Esophagus (tissue), 2 donors: Measurements from ENCODE around the gene PAX5. TPM values are rescaled to one million over a fixed set of nuclear protein-coding genes. Genes with fewer than 3 reads are reported as not detected.

Experiments
- H3K27ac ChIP-seq, 2 donors: one replicate each; pipeline ENCODE4 v1.5.1; 2013; ENCODE audit warnings: low read depth in 2 of 2, mild to moderate bottlenecking in 2 of 2, inconsistent platforms in 1 of 2, low read length in 1 of 2, moderate library complexity in 1 of 2
- H3K27me3 ChIP-seq, 2 donors: one replicate each; pipeline ENCODE4 v1.6.1; 2013; ENCODE audit warnings: low read length in 2 of 2, control low read depth in 1 of 2, mild to moderate bottlenecking in 1 of 2; ENCODE audit not compliant: insufficient read depth in 2 of 2, control insufficient read depth in 1 of 2
- H3K36me3 ChIP-seq, 2 donors: one replicate each; pipeline ENCODE4 v1.6.1; 2013; ENCODE audit warnings: low read length in 1 of 2; ENCODE audit not compliant: control insufficient read depth in 2 of 2, insufficient read depth in 2 of 2
- H3K4me1 ChIP-seq, 2 donors: one replicate each; pipeline ENCODE4 v1.6.1; 2013; ENCODE audit warnings: low read length in 1 of 2; ENCODE audit not compliant: control insufficient read depth in 2 of 2, insufficient read depth in 2 of 2
- H3K4me3 ChIP-seq, 2 donors: one replicate each; pipeline ENCODE4 v1.5.1; 2013; ENCODE audit warnings: low read length in 2 of 2, mild to moderate bottlenecking in 2 of 2, low read depth in 1 of 2, moderate library complexity in 1 of 2
- H3K9me3 ChIP-seq, 2 donors: one replicate each; pipeline ENCODE4 v1.6.1; 2013; ENCODE audit warnings: mild to moderate bottlenecking in 2 of 2, low read depth in 1 of 2, low read length in 1 of 2, moderate library complexity in 1 of 2; ENCODE audit not compliant: control insufficient read depth in 2 of 2, insufficient read depth in 1 of 2
- WGBS, 2 donors: extraction: QIAGEN DNeasy Blood & Tissue Kit; methylation state at CpG; one replicate each; pipeline ENCODE4 v1.1.7; 2013; 5-methylcytosine and 5-hydroxymethylcytosine counted together
- polyA plus RNA-seq, 2 donors: library from polyadenylated mRNA; stranded (reverse); fragments of 200-250 nt; gene quantifications; one replicate each; pipeline ENCODE4 v1.2.3, GENCODE V29; 2013
- donor health status: healthy with polysubstance abuse.
- donor health status: Bipolar disorder and iron deficiency.

The PAX5 gene
- polyA plus RNA-seq, 2 donors = 0.02 to 0.10 TPM

DNA sequence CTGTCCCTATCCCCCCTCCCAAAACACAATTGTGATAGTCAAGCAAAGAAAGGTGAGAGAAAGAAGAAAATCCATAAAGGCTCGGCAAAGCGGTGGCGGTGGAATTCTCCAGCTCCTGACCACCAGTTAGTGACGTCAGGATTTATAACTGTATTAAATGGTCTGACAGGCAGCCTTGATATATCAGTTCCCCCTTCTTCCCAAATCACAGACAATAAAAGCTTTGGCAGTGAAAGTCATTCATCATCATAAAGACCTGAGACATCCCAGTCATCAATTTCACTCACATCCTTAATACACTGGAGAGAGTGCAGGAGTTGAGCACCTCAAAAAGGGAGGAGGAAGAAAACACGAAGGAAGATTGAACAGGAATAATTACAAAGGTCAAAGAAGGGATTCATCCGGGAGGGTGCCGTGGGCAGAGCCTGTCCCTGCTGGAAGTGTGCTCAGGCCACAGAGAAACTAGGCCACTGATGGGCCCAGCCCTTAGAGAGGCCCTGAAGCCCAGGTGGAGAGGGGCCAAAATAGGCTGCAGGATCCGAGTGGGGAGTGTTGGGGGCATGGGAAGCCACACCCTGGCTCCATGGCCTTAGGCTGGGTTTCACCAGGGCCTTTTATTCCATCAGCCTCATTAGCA lies 131.9 kb downstream of the PAX5 start:
- H3K9me3 ChIP-seq = no peaks in the 10 kb centered on the region
- no peak overlapping the region for H3K4me3 ChIP-seq
- H3K36me3 ChIP-seq = no peaks in the 10 kb centered on the region
- H3K27ac ChIP-seq = no peak overlapping the region
- H3K27me3 ChIP-seq = no peaks in the 10 kb centered on the region
- H3K4me1 ChIP-seq = no peaks in the 10 kb centered on the region
- 65 to 68% methylated on average over 8 of the region's 8 CpGs for WGBS, 2 donors

DNA sequence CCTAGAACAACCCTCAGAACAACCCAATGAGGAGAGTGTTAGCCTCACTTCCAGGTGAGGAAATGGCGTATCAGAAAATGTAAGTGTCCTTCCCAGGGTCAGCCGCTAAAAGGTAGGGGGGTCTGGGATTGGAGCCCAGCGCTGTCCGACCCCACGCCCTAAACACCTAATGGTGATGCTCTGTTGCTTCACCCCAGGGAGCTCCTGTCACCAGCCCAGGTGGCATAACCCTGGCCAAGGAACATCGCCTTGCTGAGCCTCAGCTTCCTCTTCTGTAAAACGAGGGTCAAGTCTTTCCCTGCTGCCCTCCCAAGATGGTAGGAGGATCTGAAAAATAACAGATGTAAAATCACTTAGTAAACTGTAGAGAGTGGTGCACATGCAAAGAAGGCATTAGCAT lies 132.5 kb downstream of the PAX5 start:
- H3K9me3 ChIP-seq = no peaks in the 10 kb centered on the region
- H3K27me3 ChIP-seq = no peaks in the 10 kb centered on the region
- no peaks in the 10 kb centered on the region for H3K4me1 ChIP-seq
- WGBS, 2 donors = 77 to 79% methylated on average over 7 of the region's 7 CpGs
- no peaks in the 10 kb centered on the region for H3K36me3 ChIP-seq
- H3K4me3 ChIP-seq = no peak overlapping the region
- no peak overlapping the region for H3K27ac ChIP-seq

- WGBS, 2 donors = 86 to 88% methylated on average over 6 of the region's 6 CpGs
- H3K27me3 ChIP-seq = no peaks in the 10 kb centered on the region
Measured at GRCh38 chr9:36900856-36901220, 133.2 kb downstream of the PAX5 start.

GRCh38 chr9:36900136-36900855 lies 133.8 kb downstream of the PAX5 start:
- H3K9me3 ChIP-seq = no peaks in the 10 kb centered on the region
- no peak overlapping the region for H3K4me3 ChIP-seq
- H3K27ac ChIP-seq = no peak overlapping the region
- WGBS, 2 donors = 79% methylated on average over 18 of the region's 18 CpGs
- no peaks in the 10 kb centered on the region for H3K36me3 ChIP-seq
- H3K4me1 ChIP-seq = no peaks in the 10 kb centered on the region
- H3K27me3 ChIP-seq = no peaks in the 10 kb centered on the region

More at GRCh38 chr9:36900856-36901220, 133.2 kb downstream of the PAX5 start:
- Histone ChIP-seq H3K4me1 (no peaks in the 10 kb centered on the region), H3K27ac (no peak overlapping the region), H3K36me3 (no peaks in the 10 kb centered on the region), H3K9me3 (no peaks in the 10 kb centered on the region), H3K4me3 (no peak overlapping the region)

DNA sequence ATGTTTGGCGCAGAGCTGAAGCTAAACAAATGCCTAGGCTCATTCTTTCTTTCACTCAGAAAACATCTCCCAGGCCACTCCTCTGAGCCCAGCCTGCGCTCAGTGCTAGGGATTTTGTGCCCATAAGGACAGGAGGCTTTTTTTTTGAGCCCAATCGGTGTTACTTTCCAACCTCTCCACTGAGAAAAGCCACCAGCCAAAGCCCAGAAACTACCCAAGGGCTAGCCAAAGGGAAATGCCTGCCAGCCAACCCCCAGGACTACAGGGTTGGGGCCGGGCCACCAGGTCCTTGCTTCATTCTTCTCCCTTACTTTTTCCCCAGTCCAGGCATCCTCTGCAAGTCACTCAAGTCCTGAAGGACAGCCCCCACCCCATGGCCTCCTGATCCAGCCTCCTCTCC lies 134.7 kb downstream of the PAX5 start:
- WGBS, 2 donors = 89 to 91% methylated on average over 4 of the region's 4 CpGs
- H3K9me3 ChIP-seq = no peaks in the 10 kb centered on the region
- H3K4me3 ChIP-seq = no peak overlapping the region
- no peaks in the 10 kb centered on the region for H3K36me3 ChIP-seq
- no peaks in the 10 kb centered on the region for H3K27me3 ChIP-seq
- H3K27ac ChIP-seq = no peak overlapping the region
- H3K4me1 ChIP-seq = no peaks in the 10 kb centered on the region

DNA sequence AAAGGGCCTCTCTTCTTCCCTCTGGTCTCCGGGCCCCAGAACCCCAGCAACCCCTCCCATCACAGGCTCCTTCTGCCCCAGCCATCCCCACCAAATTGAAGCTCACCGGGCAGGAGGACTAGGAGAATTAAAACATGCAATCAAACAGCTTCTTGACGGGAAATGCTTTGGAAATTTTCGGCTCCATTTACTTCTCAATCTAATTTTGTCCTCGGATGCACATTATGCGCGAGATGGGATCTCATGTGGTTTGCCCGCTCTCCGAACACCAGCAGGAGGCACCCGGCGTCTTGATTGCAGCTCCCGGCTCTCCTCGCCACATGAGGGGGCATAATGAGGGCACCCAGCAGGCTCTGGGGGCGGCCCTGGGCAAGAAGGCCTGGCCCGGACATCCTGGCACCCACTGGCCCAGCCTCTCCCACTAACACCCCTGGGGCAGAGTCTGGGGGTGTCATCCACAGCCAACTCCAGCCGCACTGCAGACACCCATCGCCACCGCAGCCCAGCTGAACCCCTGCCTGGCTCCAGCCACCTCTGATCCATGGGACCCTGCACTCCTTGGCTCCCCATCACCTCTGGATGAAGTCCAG lies 135.5 kb downstream of the PAX5 start:
- no peaks in the 10 kb centered on the region for H3K9me3 ChIP-seq
- H3K4me3 ChIP-seq = no peak overlapping the region
- H3K27ac ChIP-seq = no peak overlapping the region
- H3K27me3 ChIP-seq = no peaks in the 10 kb centered on the region
- H3K36me3 ChIP-seq = no peaks in the 10 kb centered on the region
- 83 to 85% methylated on average over 16 to 18 of the region's 18 CpGs for WGBS, 2 donors
- no peaks in the 10 kb centered on the region for H3K4me1 ChIP-seq

DNA sequence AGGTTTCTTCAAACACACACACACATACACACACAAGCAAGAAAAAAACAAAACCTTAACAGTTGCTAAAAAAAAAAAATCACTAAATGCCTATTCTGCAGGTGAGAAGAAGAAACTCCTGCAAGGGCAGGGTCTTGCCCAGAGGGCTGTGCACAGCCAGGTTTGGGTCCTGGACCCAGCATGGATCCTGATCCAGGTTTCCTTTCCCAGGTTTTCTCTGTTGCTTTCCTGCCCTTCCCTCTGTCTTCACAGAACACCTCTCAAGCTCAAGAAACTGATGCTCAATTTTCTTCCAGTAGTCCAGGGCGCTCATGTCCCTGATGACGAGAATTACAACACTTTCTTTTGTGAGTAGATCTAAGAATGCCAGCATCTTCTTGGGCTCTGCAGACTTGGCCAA lies 136.6 kb downstream of the PAX5 start:
- H3K9me3 ChIP-seq = no peaks in the 10 kb centered on the region
- H3K27ac ChIP-seq = no peak overlapping the region
- WGBS, 2 donors = 27 to 34% methylated on average over 2 of the region's 2 CpGs
- H3K4me3 ChIP-seq = no peak overlapping the region
- H3K27me3 ChIP-seq = no peaks in the 10 kb centered on the region
- H3K36me3 ChIP-seq = no peaks in the 10 kb centered on the region
- H3K4me1 ChIP-seq = no peaks in the 10 kb centered on the region

DNA sequence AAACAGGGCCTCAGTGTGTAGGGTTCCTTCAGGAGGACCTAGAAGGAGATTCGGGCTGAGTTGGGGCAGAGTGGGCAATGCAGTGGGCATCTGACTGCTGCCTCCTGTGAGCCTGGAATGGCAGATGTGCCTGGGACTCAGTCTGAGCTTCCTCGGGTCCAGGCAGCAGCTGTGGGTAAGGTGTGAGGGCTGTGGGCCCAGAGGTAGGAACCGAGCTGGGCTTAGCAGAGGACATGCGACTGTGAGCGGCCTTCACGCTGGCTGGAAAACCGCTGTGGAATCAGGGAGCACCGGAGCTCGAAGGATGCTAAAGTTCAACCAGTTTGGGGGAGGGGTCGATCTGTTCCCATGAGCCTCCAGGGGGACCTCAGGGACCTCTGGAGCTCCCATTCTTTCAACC lies 137.0 kb downstream of the PAX5 start:
- Histone ChIP-seq H3K27me3 (no peaks in the 10 kb centered on the region), H3K27ac (no peak overlapping the region), H3K36me3 (no peaks in the 10 kb centered on the region), H3K9me3 (no peaks in the 10 kb centered on the region), H3K4me3 (no peak overlapping the region), H3K4me1 (no peaks in the 10 kb centered on the region)
- WGBS, 2 donors = 64 to 65% methylated on average over 10 of the region's 10 CpGs

GRCh38 chr9:36896296-36896695 lies 137.8 kb downstream of the PAX5 start:
- Histone ChIP-seq H3K36me3 (no peaks in the 10 kb centered on the region), H3K4me1 (no peaks in the 10 kb centered on the region), H3K4me3 (no peak overlapping the region), H3K27ac (no peak overlapping the region), H3K27me3 (no peaks in the 10 kb centered on the region), H3K9me3 (no peaks in the 10 kb centered on the region)
- whole genome bisulfite sequencing, 2 donors = 76 to 78% methylated on average over 6 of the region's 6 CpGs
